Epithelial cell of proximal tubule (primary cell): ENCODE results near the gene POLR3H. TPM values are rescaled to one million over a fixed set of nuclear protein-coding genes. Genes with fewer than 3 reads are reported as not detected.
A peak's percentile ranks its signal among the peaks of the same experiment; 100 is the strongest.

ENCODE experiments used
- DNase-seq: peaks from one replicate; pipeline ENCODE4 v3.0.0-alpha.2; 2011; ENCODE audit warnings: low read depth
- H3K4me3 ChIP-seq: 2 replicates; pipeline ENCODE4 v1.5.1; 2011; ENCODE audit warnings: low read depth, mild to moderate bottlenecking, low read length
- CTCF ChIP-seq: conservative IDR thresholded peaks from 2 replicates; pipeline ENCODE4 v1.5.1; 2012; ENCODE audit warnings: low read depth, mild to moderate bottlenecking, low read length
- total RNA-seq: library from RNA; depleted of rRNA; stranded (reverse); fragments of >200 nt; gene quantifications from 2 replicates; pipeline ENCODE4 v1.2.3, GENCODE V29; 2015

Gene POLR3H
- total RNA-seq, 1 donor from 2014 or later, result 9.5 TPM

GRCh38 chr22:41528938-41529561, 15.2 kb downstream of the POLR3H start:
- DNase-seq, result no peak
- H3K4me3 ChIP-seq, result no peak overlapping the region
- no peak for TF ChIP-seq CTCF

GRCh38 chr22:41528132-41528766, 16.0 kb downstream of the POLR3H start:
- no peak for DNase-seq
- no peak overlapping the region for H3K4me3 ChIP-seq
- no peak for TF ChIP-seq CTCF

- no peak overlapping the region for H3K4me3 ChIP-seq
- TF ChIP-seq CTCF, result peak; percentile 85
- no peak for DNase-seq
Observed at GRCh38 chr22:41526830-41527799, 17.2 kb downstream of the POLR3H start.

- no peak for DNase-seq
- TF ChIP-seq CTCF, result no peak
Observed at GRCh38 chr22:41526226-41526829, 17.9 kb downstream of the POLR3H start.

GRCh38 chr22:41525450-41526225, 18.6 kb downstream of the POLR3H start:
- no peak for TF ChIP-seq CTCF
- no peak overlapping the region for H3K4me3 ChIP-seq
- no peak for DNase-seq

More at GRCh38 chr22:41526226-41526829, 17.9 kb downstream of the POLR3H start:
- H3K4me3 ChIP-seq, result no peak overlapping the region
